Karpas-422 (cell line): ENCODE results near the gene AGBL4. TPM values are rescaled to one million over a fixed set of nuclear protein-coding genes. Genes with fewer than 3 reads are reported as not detected.
A peak's percentile ranks its signal among the peaks of the same experiment; 100 is the strongest.

Experiments used
- DNase-seq: peaks from one replicate; pipeline ENCODE4 v3.0.0-alpha.2; 2015
- H2AFZ ChIP-seq: fragments of 200-600 bp; sonication (generic); 2 replicates; pipeline ENCODE4 v1.6.1; 2014; ENCODE audit warnings: antibody characterized with exemption, low read length, mixed read lengths
- H3K27ac ChIP-seq: fragments of 200-600 bp; sonication (generic); 2 replicates; pipeline ENCODE4 v1.5.1; 2014; ENCODE audit warnings: mild to moderate bottlenecking, low read length, moderate library complexity
- H3K27me3 ChIP-seq: fragments of 200-600 bp; sonication (generic); 2 replicates; pipeline ENCODE4 v1.6.1; 2014; ENCODE audit warnings: low read length, mixed read lengths
- H3K36me3 ChIP-seq: fragments of 200-600 bp; sonication (generic); 2 replicates; pipeline ENCODE4 v1.6.1; 2014; ENCODE audit warnings: low read length, mixed read lengths; ENCODE audit not compliant: insufficient read depth
- H3K4me1 ChIP-seq: fragments of 200-600 bp; sonication (generic); 2 replicates; pipeline ENCODE4 v1.6.1; 2014; ENCODE audit warnings: mild to moderate bottlenecking, low read length, mixed read lengths
- H3K4me2 ChIP-seq: fragments of 200-600 bp; sonication (generic); 2 replicates; pipeline ENCODE4 v1.6.1; 2014; ENCODE audit warnings: low read length, low read depth, mild to moderate bottlenecking; ENCODE audit not compliant: poor library complexity, severe bottlenecking
- H3K4me3 ChIP-seq: fragments of 200-600 bp; sonication (generic); 2 replicates; pipeline ENCODE4 v1.5.1; 2014; ENCODE audit warnings: mild to moderate bottlenecking, antibody characterized with exemption, low read length, mixed read lengths
- H3K79me2 ChIP-seq: fragments of 200-600 bp; sonication (generic); 2 replicates; pipeline ENCODE4 v1.6.1; 2014; ENCODE audit warnings: mild to moderate bottlenecking, low read length, mixed read lengths
- H3K9ac ChIP-seq: fragments of 200-600 bp; sonication (generic); 2 replicates; pipeline ENCODE4 v1.6.0; 2014; ENCODE audit warnings: low read length
- H3K9me2 ChIP-seq: fragments of 200-600 bp; sonication (generic), shearing (Covaris generic); replicated peaks from 2 replicates; pipeline ENCODE4 v1.6.0; 2014; ENCODE audit warnings: mild to moderate bottlenecking, low read length, moderate library complexity; ENCODE audit not compliant: insufficient read depth
- H3K9me3 ChIP-seq: fragments of 300-700, 200-600 bp; sonication (generic); 2 replicates; pipeline ENCODE4 v1.6.1; 2014; ENCODE audit warnings: low read length, mixed read lengths
- H4K20me1 ChIP-seq: fragments of 200-600 bp; sonication (generic); 2 replicates; pipeline ENCODE4 v1.6.1; 2014; ENCODE audit warnings: mild to moderate bottlenecking, antibody characterized with exemption, low read length, low read depth; ENCODE audit not compliant: insufficient read depth
- total RNA-seq: library from RNA; depleted of rRNA; stranded (reverse); fragments of >200 nt; shearing (Covaris generic); gene quantifications from 2 replicates; pipeline ENCODE4 v1.2.3, GENCODE V29; 2014; ENCODE audit warnings: low replicate concordance

Gene AGBL4
- total RNA-seq, 1 experiment from 2014 or later = not detected

- Histone ChIP-seq H3K9me2 (no peaks in the 10 kb centered on the region), H3K9me3 (no peaks in the 10 kb centered on the region), H3K79me2 (no peaks in the 10 kb centered on the region), H3K36me3 (no peaks in the 10 kb centered on the region), H3K27me3 (no peaks in the 10 kb centered on the region), H3K4me3 (no peak overlapping the region), H3K27ac (no peak overlapping the region), H3K9ac (no peak overlapping the region), H3K4me2 (no peak overlapping the region), H4K20me1 (no peaks in the 10 kb centered on the region), H2AFZ (no peak overlapping the region), H3K4me1 (no peaks in the 10 kb centered on the region)
- DNase-seq = no peak
Measured at GRCh38 chr1:48556186-48556850, 1467.4 kb downstream of the AGBL4 start.

DNA sequence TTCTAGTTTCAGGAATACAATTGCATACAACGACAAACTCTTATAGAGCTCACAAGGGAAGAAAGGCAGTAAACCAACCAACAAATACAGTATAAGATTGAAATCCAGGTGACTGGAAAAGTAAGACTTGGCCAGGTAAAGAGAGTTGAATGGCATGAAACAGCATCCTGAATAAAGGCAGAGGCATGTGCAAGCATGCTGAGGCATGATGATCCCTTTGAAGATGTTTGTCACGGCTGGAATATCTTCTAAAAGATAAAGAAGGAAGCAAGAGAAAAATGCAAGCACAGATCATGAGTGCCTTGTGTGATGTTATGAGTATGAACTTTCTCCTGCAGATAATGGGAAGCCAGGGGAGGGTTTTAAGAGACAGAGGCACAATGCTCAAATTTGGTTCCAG is 1468.5 kb downstream of the AGBL4 start:
- Histone ChIP-seq H3K4me1 (no peaks in the 10 kb centered on the region), H3K79me2 (no peaks in the 10 kb centered on the region), H3K27me3 (no peaks in the 10 kb centered on the region), H4K20me1 (no peaks in the 10 kb centered on the region), H3K4me2 (no peak overlapping the region), H3K4me3 (no peak overlapping the region), H3K9me3 (no peaks in the 10 kb centered on the region), H3K9me2 (no peaks in the 10 kb centered on the region), H3K27ac (no peak overlapping the region), H3K9ac (no peak overlapping the region), H3K36me3 (no peaks in the 10 kb centered on the region), H2AFZ (no peak overlapping the region)
- no peak for DNase-seq

DNA sequence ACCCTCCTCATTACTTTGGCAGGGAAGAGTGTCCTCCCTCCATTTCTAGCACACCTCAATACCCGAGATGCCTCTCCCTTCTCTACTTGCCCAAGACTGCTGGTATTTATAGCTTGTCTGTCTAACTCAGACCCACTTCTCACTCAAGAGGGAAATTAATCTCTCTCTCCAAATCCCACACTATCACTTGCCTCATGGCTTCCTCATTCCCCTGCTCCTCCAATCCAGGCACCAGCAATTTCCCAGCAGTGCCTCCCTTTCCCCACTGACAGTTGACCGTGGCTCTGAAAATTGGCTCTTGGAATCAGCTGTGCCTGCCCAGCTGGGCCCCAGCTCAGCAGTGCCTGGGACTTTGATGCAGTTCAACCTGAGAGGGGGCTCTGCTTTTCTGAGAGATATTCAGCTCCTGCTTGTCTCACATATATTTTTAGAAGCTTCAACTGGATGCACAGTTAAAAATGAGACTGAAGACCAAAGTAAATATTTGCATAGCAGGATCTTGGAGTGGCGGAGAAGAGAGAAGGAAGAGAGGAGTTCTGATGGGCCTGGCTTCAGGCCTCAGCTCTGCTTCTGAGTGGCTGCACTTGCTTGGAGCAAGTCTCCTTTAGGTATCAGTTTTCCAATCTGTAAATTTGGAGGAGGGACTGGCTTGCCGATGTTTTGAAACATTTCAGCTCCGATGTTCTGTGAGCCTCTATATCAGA is 1470.7 kb downstream of the AGBL4 start:
- Histone ChIP-seq H3K4me2 (no peak overlapping the region), H3K9ac (no peak overlapping the region), H3K4me1 (no peaks in the 10 kb centered on the region), H3K9me2 (no peaks in the 10 kb centered on the region), H3K36me3 (no peaks in the 10 kb centered on the region), H3K4me3 (no peak overlapping the region), H3K27me3 (no peaks in the 10 kb centered on the region), H3K27ac (no peak overlapping the region), H3K79me2 (no peaks in the 10 kb centered on the region), H2AFZ (no peak overlapping the region), H4K20me1 (no peaks in the 10 kb centered on the region), H3K9me3 (no peaks in the 10 kb centered on the region)
- no peak for DNase-seq

DNA sequence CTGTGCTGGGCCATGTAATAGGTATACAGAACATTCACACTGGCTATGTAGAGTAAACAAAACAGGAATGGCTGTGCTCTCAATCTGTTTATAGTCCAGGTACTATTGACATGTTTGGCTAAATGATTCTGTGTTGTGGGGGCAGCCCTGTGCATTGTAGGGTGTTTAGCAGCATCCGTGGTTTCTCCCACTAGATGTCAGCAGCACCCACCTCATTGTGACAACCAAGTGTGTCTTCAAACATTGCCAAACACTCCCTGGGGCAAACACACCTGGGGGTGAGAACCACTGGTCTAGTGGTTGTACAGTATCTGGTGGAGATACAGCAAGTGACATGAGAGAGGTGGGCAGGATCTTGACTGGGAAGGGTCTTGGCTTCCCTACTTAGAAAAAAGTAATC is 1471.3 kb downstream of the AGBL4 start:
- H2AFZ ChIP-seq = no peak overlapping the region
- H3K36me3 ChIP-seq = no peaks in the 10 kb centered on the region
- H3K9me2 ChIP-seq = no peaks in the 10 kb centered on the region
- no peaks in the 10 kb centered on the region for H3K79me2 ChIP-seq
- no peaks in the 10 kb centered on the region for H4K20me1 ChIP-seq
- H3K27ac ChIP-seq = no peak overlapping the region
- DNase-seq = peak; percentile 64
- H3K9me3 ChIP-seq = no peaks in the 10 kb centered on the region
- H3K27me3 ChIP-seq = no peaks in the 10 kb centered on the region
- no peak overlapping the region for H3K9ac ChIP-seq
- no peak overlapping the region for H3K4me3 ChIP-seq
- no peak overlapping the region for H3K4me2 ChIP-seq
- no peaks in the 10 kb centered on the region for H3K4me1 ChIP-seq

GRCh38 chr1:48548985-48549384 is 1474.8 kb downstream of the AGBL4 start:
- H3K9ac ChIP-seq = no peak overlapping the region
- H3K36me3 ChIP-seq = no peaks in the 10 kb centered on the region
- H3K4me3 ChIP-seq = no peak overlapping the region
- H3K4me2 ChIP-seq = no peak overlapping the region
- H3K27me3 ChIP-seq = no peaks in the 10 kb centered on the region
- no peaks in the 10 kb centered on the region for H4K20me1 ChIP-seq
- no peaks in the 10 kb centered on the region for H3K4me1 ChIP-seq
- H3K9me2 ChIP-seq = no peaks in the 10 kb centered on the region
- H3K27ac ChIP-seq = no peak overlapping the region
- no peak overlapping the region for H2AFZ ChIP-seq
- no peak for DNase-seq
- H3K9me3 ChIP-seq = no peaks in the 10 kb centered on the region
- H3K79me2 ChIP-seq = no peaks in the 10 kb centered on the region

- Histone ChIP-seq H2AFZ (no peak overlapping the region), H3K4me1 (no peaks in the 10 kb centered on the region), H3K36me3 (no peaks in the 10 kb centered on the region), H4K20me1 (no peaks in the 10 kb centered on the region), H3K27me3 (no peaks in the 10 kb centered on the region), H3K9ac (no peak overlapping the region), H3K4me3 (no peak overlapping the region), H3K27ac (no peak overlapping the region), H3K79me2 (no peaks in the 10 kb centered on the region), H3K9me3 (no peaks in the 10 kb centered on the region), H3K9me2 (no peaks in the 10 kb centered on the region), H3K4me2 (no peak overlapping the region)
- DNase-seq = no peak
Measured at GRCh38 chr1:48547561-48548220, 1476.1 kb downstream of the AGBL4 start.

GRCh38 chr1:48543854-48544253 is 1479.9 kb downstream of the AGBL4 start:
- Histone ChIP-seq H3K9me3 (no peaks in the 10 kb centered on the region), H3K4me1 (no peaks in the 10 kb centered on the region), H3K79me2 (no peaks in the 10 kb centered on the region), H3K36me3 (no peaks in the 10 kb centered on the region), H3K4me3 (no peak overlapping the region), H3K27ac (no peak overlapping the region), H3K27me3 (no peaks in the 10 kb centered on the region), H2AFZ (no peak overlapping the region), H3K9me2 (no peaks in the 10 kb centered on the region), H3K4me2 (no peak overlapping the region), H3K9ac (no peak overlapping the region), H4K20me1 (no peaks in the 10 kb centered on the region)
- DNase-seq = no peak

DNA sequence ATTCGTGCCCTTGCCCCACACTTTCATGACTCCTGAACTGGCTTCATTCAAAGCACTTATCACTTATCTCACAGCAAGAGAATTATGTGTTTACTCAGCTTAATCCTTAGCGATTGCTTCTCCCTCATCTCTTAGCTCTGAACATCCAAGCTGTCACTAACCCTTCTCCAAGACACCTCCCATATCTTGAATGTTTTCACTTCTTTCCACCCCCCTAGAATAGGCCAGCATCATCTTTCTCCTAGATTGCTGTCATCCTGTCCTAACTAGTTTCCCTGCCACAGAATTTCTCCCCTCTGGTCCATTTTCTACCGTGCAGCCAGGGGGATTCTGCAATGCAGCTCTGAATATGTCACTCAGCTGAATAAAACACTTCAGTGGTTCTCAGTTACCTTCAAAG is 1483.2 kb downstream of the AGBL4 start:
- Histone ChIP-seq H3K4me1 (peaks cover 8% of the 10 kb centered on the region), H3K9me2 (no peaks in the 10 kb centered on the region), H3K9ac (no peak overlapping the region), H2AFZ (no peak overlapping the region), H3K27me3 (no peaks in the 10 kb centered on the region), H3K79me2 (no peaks in the 10 kb centered on the region), H3K4me3 (no peak overlapping the region), H3K9me3 (no peaks in the 10 kb centered on the region), H3K4me2 (no peak overlapping the region), H3K36me3 (no peaks in the 10 kb centered on the region), H3K27ac (no peak overlapping the region), H4K20me1 (no peaks in the 10 kb centered on the region)
- DNase-seq = no peak
